GM10847 (cell line): ENCODE measurements around the gene BAHCC1.

Experiments
- POLR2A ChIP-seq: IDR thresholded peaks from 2 replicates; pipeline ENCODE4 v1.6.1; 2011; ENCODE audit not compliant: insufficient read length; ENCODE audit errors: extremely low read depth

BAHCC1 gene

GRCh38 chr17:81399481-81400153, 4.4 kb downstream of the BAHCC1 start:
- no peak for TF ChIP-seq POLR2A

- TF ChIP-seq POLR2A = no peak
These were observed 5.1 kb downstream of the BAHCC1 start for GRCh38 chr17:81400154-81400977.

- TF ChIP-seq POLR2A = no peak
These were observed 5.9 kb downstream of the BAHCC1 start for GRCh38 chr17:81400996-81401722.

DNA sequence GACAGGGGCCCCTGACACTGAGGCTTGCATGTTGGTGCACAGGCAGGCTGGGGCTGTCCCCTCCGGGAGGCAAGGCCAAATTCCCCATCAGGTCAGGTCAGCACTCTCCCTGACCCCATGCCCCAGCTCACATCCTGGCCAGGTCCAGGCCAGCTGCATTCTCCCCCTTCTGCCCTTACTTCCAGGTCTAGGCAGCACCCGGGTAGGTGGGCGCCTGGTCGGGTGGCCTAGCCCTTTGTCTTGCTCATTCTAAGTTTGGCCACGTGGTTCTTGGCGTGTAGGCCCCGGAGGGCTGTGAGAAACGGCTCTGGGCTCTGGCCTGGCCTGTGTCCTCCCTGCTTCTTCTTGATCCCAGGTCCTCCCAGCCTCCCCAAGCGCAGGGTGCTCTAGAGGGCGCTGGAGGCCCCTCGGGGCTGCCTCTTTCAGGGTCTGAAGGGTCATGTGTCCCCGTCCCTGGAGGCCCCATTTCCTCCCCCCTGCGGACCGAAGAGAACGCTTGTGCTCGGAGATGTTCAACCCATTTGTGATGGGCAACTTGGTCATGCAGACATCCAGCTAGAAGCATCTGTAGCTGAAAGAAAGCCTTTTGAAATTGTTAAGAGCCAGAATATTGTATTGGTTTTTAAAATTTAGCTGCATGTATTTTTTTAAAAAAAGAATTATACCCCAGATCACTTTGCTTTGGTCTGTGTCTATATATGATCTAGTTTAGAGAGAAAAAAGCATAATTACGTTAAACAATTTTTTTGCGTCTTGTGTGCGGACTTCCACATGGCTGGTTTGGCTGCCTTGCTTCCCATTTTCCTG, 6.7 kb downstream of the BAHCC1 start:
- TF ChIP-seq POLR2A = no peak

DNA sequence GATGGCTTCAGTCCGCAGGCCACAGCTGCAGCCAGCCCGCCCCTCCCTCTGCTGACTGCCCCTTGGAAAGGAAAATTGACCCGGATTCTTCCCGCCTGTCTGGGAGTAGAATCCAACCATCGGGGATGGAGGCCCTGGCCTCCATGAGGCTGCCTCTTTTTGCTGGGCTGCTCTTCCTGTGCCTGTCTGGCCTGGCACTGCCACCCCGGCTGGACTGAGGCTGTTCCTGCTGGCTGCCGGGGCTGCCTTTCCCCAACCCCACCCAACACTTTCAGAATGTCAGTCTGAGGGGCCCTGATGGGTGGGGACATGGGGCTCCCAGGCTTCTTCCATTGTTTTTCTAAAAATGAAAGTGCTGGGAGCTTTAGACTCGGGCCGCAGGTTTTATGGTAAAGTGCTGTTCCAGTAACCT, 7.3 kb downstream of the BAHCC1 start:
- TF ChIP-seq POLR2A = no peak

GRCh38 chr17:81402981-81403467, 7.8 kb downstream of the BAHCC1 start:
- no peak for TF ChIP-seq POLR2A

- TF ChIP-seq POLR2A = no peak
These were observed 8.6 kb downstream of the BAHCC1 start for GRCh38 chr17:81403671-81404534.

DNA sequence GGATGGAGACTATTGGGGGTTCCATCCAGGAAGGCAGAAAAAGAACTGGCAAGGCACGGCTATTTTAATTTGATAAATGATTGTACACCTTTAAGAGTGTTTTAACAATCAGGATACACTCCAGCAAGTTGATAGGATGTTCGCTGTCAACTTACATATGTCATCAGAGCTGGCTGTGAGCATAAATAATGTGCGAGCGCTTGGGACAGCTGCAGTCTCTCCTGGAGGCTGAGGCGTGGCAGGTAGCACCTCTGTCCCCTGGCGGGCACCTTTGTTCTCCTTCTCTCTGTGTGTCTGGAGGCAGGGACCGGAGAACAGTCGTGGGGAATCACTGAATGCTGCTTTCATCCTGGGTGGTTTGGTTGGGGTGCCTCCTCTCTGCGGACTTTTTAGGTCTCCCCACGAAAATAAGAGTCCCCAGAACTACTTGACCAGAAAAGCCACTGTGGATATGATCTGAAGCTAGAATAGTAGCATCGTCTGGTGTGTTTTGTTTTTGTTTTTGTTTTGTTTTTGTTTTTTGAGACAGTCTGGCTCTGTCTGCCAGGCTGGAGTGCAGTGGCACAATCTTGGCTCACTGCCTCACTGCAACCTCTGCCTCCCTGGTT, 9.4 kb downstream of the BAHCC1 start:
- no peak for TF ChIP-seq POLR2A

DNA sequence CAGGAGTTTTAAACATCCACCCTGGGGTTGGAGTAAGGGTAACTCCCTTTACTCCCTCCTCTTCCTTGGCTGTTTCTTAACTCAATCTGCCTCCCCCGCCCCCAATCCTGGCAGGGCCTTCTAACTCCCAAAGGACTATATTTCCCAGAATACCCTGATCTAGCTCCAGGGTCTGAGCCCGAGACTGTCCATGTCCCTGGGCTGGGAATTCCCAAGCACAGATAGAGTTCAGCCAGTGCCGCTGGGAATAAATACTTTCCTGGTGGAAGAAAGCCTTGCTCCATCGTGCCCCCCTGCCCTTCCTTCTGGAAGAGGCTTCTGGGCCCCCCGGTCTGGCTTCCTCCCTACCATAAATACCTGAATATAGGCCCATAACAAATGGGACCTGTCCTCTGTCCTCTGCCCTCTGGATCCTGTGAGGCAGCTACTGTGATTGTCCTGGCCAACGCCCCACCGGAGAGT, 10.2 kb downstream of the BAHCC1 start:
- TF ChIP-seq POLR2A = no peak

DNA sequence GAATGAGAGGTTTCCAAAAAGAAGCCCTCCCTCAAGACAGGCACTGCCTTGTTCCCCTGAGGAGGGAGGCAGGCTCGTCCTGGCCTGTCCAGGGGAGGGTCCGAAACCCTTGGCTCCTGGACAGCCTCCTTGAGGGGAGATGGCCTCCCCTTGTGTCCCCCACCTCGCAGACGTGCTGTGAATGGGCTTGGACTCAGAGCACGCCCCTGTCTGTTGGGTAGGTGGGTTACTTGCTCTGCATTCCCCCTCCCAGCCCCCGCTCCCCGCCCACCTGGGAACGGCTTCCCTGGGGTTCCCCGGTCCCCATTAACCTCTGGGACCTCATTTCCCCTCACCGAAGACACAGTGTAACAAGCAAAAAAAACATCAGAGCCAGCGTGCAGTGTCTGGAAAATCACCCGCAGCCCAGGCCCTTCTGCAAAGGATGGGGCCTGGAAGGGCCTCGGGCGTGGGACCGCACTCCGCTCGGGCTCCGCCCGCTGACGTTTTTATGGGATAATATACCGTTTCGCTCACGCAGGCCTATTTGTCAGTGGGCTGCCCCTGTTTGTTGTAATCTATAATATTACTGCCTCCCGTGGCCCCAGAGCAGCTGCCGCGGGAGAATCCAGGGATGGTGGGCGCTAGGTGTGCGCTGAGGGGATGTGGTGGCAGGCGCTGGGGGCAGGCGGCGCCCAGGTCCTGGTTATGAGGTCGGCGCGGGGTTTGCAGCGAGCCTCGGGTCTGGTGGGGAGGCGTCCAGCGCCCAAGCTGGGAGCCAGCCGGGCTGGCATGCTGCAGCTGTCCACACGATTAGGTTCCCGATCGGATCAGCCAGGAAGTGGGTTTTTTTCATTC, 11.1 kb downstream of the BAHCC1 start:
- TF ChIP-seq POLR2A = no peak

DNA sequence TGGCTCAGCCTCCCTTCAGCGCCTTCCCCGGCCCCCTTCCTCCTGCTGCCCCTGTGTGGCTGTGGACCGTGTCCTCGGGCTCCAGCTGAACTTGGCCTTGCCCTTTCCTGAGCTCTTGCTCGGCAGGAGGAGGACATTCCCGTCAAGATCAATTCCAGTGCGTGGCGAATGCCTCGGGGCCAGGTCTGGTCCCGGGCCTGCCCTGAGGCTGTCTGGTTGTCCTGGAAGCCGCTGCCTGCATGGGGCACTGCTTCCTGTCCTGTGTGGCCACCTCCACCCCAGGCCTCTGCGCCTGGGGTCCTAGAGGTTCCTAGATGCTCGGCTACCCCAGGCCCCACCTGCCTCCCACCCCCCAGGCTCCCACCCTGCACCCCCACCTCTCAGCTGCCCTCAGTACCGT, 12.8 kb downstream of the BAHCC1 start:
- no peak for TF ChIP-seq POLR2A

GRCh38 chr17:81409190-81409935, 14.1 kb downstream of the BAHCC1 start:
- no peak for TF ChIP-seq POLR2A
